Stimulated activated naive CD8-positive, alpha-beta T cell treated with anti-CD3 and anti-CD28 coated beads, Interleukin-15, Interleukin-2, amounts not matched to agents 100 ng/mL and 50 ng/mL, for 24 hours (primary cell): ENCODE measurements around the gene CASKIN1.

Source experiments
- H3K27ac Mint-ChIP-seq: one replicate; pipeline ENCODE4 v1.8.0; 2021; ENCODE audit warnings: mild to moderate bottlenecking, mixed read lengths
- H3K27me3 Mint-ChIP-seq: one replicate; pipeline ENCODE4 v1.8.0; 2021; ENCODE audit warnings: mixed read lengths
- H3K36me3 Mint-ChIP-seq: one replicate; pipeline ENCODE4 v1.8.0; 2021; ENCODE audit warnings: low read depth, mixed read lengths
- H3K4me1 Mint-ChIP-seq: one replicate; pipeline ENCODE4 v1.8.0; 2021; ENCODE audit warnings: low read depth, mixed read lengths
- H3K4me3 Mint-ChIP-seq: one replicate; pipeline ENCODE4 v1.8.0; 2021; ENCODE audit warnings: mild to moderate bottlenecking, mixed read lengths
- H3K9me3 Mint-ChIP-seq: one replicate; pipeline ENCODE4 v1.8.0; 2021; ENCODE audit warnings: mixed read lengths

The CASKIN1 gene

DNA sequence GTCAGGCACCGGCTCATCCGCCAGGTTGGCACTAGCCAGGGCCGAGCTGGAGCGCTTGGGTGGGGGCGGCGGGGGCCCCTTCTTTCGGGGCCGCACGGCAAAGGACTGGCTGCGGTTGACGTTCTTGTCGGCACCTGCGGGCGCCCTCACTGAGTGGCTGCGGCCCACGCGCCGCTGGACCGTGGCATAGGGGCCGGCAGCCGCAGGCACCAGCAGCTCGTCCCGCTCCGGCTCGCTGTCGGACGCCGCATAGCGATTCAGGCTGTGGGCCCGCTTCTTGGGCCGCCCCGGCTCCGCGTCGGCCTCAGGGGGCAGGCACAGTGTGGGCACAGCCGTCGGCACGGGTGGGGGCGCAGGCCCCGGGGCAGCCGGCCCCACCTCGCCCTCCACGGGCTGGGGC lies 15.9 kb downstream of the CASKIN1 start:
- peaks cover 6% of the 10 kb centered on the region for H3K36me3 Mint-ChIP-seq
- H3K4me3 Mint-ChIP-seq = no peak overlapping the region
- no peaks in the 10 kb centered on the region for H3K9me3 Mint-ChIP-seq
- no peaks in the 10 kb centered on the region for H3K4me1 Mint-ChIP-seq
- H3K27ac Mint-ChIP-seq = no peak overlapping the region
- H3K27me3 Mint-ChIP-seq = no peaks in the 10 kb centered on the region

DNA sequence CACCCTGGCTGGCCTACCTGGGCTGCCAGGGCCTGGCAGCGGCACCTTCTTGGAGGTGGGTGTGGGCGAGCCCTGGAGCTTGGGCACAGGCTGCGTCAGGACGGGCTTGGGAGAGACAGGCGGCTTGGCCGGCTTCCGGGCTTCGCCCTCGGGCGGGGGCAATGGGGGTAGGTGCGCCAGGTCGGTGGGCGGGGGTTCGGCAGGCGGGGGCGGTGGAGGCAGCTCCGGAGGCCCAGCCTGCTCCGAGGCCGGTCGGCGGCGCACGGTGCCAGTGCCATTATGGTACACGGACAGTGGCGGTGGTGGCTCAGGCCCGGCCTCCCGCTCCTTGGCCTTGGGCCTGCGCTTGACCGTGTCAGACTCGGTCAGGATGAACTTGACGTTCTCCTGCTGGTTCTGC lies 16.8 kb downstream of the CASKIN1 start:
- H3K9me3 Mint-ChIP-seq = no peaks in the 10 kb centered on the region
- no peaks in the 10 kb centered on the region for H3K4me1 Mint-ChIP-seq

GRCh38 chr16:2179107-2179501 lies 17.3 kb downstream of the CASKIN1 start:
- Mint-ChIP-seq H3K36me3 (peaks cover 13% of the 10 kb centered on the region), H3K4me3 (no peak overlapping the region), H3K4me1 (no peaks in the 10 kb centered on the region), H3K9me3 (no peaks in the 10 kb centered on the region), H3K27ac (no peak overlapping the region), H3K27me3 (no peaks in the 10 kb centered on the region)

More for the DNA sequence above, 16.8 kb downstream of the CASKIN1 start:
- Mint-ChIP-seq H3K4me3 (no peak overlapping the region), H3K27ac (no peak overlapping the region), H3K36me3 (peaks cover 10% of the 10 kb centered on the region), H3K27me3 (no peaks in the 10 kb centered on the region)

- Mint-ChIP-seq H3K9me3 (no peaks in the 10 kb centered on the region), H3K36me3 (peaks cover 16% of the 10 kb centered on the region), H3K4me1 (no peaks in the 10 kb centered on the region), H3K27me3 (no peaks in the 10 kb centered on the region), H3K4me3 (no peak overlapping the region), H3K27ac (no peak overlapping the region)
Measured at GRCh38 chr16:2178321-2179106, 17.9 kb downstream of the CASKIN1 start.

- H3K9me3 Mint-ChIP-seq = no peaks in the 10 kb centered on the region
- no peaks in the 10 kb centered on the region for H3K27me3 Mint-ChIP-seq
- no peak overlapping the region for H3K4me3 Mint-ChIP-seq
- H3K27ac Mint-ChIP-seq = no peak overlapping the region
- peaks cover 16% of the 10 kb centered on the region for H3K36me3 Mint-ChIP-seq
- no peaks in the 10 kb centered on the region for H3K4me1 Mint-ChIP-seq
Measured at GRCh38 chr16:2177561-2177960, 18.8 kb downstream of the CASKIN1 start.

DNA sequence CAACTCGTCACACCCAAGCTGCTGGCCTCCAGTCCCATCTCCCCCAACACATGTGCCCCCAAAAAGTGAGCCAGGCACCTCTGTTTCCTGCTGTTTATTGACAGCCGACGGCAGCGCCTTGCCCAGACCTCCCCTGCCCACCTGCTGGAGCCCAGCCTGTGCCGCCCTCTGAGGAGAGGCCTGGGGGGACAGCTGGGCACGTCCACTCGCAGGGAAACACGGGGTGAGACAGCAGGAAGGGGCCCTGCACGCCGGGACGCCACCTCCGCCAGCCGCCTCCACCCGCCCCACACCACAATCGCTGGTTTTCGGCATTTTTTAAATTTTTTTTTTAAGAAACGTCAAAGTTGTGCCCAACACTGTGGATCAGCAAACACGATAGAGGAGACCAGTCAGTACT lies 19.3 kb downstream of the CASKIN1 start:
- no peaks in the 10 kb centered on the region for H3K4me1 Mint-ChIP-seq
- H3K36me3 Mint-ChIP-seq = peaks cover 16% of the 10 kb centered on the region
- no peaks in the 10 kb centered on the region for H3K9me3 Mint-ChIP-seq
- H3K27me3 Mint-ChIP-seq = no peaks in the 10 kb centered on the region
- H3K27ac Mint-ChIP-seq = no peak overlapping the region
- no peak overlapping the region for H3K4me3 Mint-ChIP-seq

- H3K4me1 Mint-ChIP-seq = no peaks in the 10 kb centered on the region
- peaks cover 16% of the 10 kb centered on the region for H3K36me3 Mint-ChIP-seq
- no peaks in the 10 kb centered on the region for H3K9me3 Mint-ChIP-seq
- no peaks in the 10 kb centered on the region for H3K27me3 Mint-ChIP-seq
- no peak overlapping the region for H3K27ac Mint-ChIP-seq
- H3K4me3 Mint-ChIP-seq = no peak overlapping the region
Measured at GRCh38 chr16:2176047-2176446, 20.4 kb downstream of the CASKIN1 start.

- Mint-ChIP-seq H3K27ac (no peak overlapping the region), H3K27me3 (no peaks in the 10 kb centered on the region), H3K4me1 (no peaks in the 10 kb centered on the region), H3K4me3 (no peak overlapping the region), H3K9me3 (no peaks in the 10 kb centered on the region), H3K36me3 (peaks cover 16% of the 10 kb centered on the region)
Measured at GRCh38 chr16:2175454-2175853, 21.0 kb downstream of the CASKIN1 start.

GRCh38 chr16:2174396-2175131 lies 21.8 kb downstream of the CASKIN1 start:
- Mint-ChIP-seq H3K27ac (no peak overlapping the region), H3K4me1 (no peaks in the 10 kb centered on the region), H3K4me3 (no peak overlapping the region), H3K36me3 (peaks cover 16% of the 10 kb centered on the region), H3K27me3 (no peaks in the 10 kb centered on the region), H3K9me3 (no peaks in the 10 kb centered on the region)

DNA sequence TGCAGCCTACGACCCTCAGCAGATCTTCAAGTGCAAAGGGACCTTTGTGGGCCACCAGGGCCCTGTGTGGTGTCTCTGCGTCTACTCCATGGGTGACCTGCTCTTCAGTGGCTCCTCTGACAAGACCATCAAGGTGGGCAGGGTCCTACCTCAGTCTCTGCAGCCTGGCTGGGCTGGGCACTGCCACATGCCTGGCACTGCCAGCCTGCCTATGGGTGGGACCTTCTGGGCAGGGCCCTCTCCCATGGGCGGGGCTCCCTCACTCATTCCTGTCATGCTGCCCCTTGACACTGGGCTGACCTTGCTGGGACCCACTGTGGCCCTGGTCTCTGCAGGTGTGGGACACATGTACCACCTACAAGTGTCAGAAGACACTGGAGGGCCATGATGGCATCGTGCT lies 22.5 kb downstream of the CASKIN1 start:
- no peaks in the 10 kb centered on the region for H3K27me3 Mint-ChIP-seq
- peaks cover 16% of the 10 kb centered on the region for H3K36me3 Mint-ChIP-seq
- H3K27ac Mint-ChIP-seq = no peak overlapping the region
- no peak overlapping the region for H3K4me3 Mint-ChIP-seq
- no peaks in the 10 kb centered on the region for H3K4me1 Mint-ChIP-seq
- no peaks in the 10 kb centered on the region for H3K9me3 Mint-ChIP-seq

DNA sequence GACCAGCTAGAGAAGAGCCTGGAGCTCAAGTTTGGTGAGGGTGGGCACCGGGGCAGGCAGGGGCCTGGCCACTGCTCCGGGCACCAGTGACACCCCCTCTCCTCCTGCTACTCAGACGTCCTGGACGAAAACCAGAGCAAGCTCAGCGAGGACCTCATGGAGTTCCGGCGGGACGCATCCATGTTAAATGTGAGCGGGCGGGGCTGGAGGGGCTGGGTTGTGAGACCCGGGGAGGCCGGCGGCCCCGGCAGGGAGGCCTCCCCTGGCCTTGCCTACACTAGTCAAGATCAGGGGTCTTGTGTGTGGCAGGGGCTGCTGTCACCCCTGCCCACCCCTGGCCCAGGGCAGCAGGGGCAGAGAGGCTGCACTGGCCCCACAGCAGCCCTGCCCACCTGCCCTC lies 23.0 kb downstream of the CASKIN1 start:
- H3K4me1 Mint-ChIP-seq = no peaks in the 10 kb centered on the region
- H3K9me3 Mint-ChIP-seq = no peaks in the 10 kb centered on the region
- no peak overlapping the region for H3K27ac Mint-ChIP-seq
- H3K4me3 Mint-ChIP-seq = no peak overlapping the region
- no peaks in the 10 kb centered on the region for H3K27me3 Mint-ChIP-seq
- peaks cover 16% of the 10 kb centered on the region for H3K36me3 Mint-ChIP-seq

DNA sequence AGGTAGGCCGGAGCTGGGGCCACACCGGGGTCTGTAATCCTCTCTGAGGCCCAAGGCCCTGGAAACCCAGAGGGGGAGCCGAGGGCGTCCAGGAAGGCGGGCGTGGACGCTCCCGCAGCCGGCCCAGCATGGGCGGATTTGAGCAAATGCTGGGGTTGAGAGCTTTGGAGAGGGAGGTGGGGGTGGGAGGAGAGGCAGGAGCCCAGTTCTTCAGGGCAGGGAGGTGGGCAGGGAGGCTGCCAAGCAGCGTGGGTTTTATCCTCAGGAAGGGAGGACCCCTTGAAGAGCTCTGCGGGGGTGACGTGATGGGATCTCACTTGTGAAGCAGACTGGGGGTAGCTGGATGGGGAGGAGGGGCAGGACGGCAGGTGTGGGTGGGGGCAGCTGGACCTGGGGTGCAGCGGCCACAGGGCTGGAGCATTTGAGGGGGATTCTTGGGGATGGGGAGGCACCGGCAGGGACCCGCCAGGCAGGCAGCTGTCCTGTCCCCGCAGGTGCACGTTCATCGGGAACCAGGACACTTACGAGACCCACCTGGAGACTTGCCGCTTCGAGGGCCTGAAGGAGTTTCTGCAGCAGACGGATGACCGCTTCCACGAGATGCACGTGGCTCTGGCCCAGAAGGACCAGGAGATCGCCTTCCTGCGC lies 23.6 kb downstream of the CASKIN1 start:
- no peaks in the 10 kb centered on the region for H3K27me3 Mint-ChIP-seq
- peaks cover 16% of the 10 kb centered on the region for H3K36me3 Mint-ChIP-seq
- H3K9me3 Mint-ChIP-seq = no peaks in the 10 kb centered on the region
- H3K27ac Mint-ChIP-seq = no peak overlapping the region
- H3K4me3 Mint-ChIP-seq = no peak overlapping the region
- no peaks in the 10 kb centered on the region for H3K4me1 Mint-ChIP-seq

GRCh38 chr16:2171601-2172178 lies 24.7 kb downstream of the CASKIN1 start:
- Mint-ChIP-seq H3K9me3 (no peaks in the 10 kb centered on the region), H3K4me3 (no peak overlapping the region), H3K27ac (no peak overlapping the region), H3K27me3 (no peaks in the 10 kb centered on the region), H3K4me1 (no peaks in the 10 kb centered on the region), H3K36me3 (peaks cover 16% of the 10 kb centered on the region)

- H3K27me3 Mint-ChIP-seq = no peaks in the 10 kb centered on the region
- no peaks in the 10 kb centered on the region for H3K4me1 Mint-ChIP-seq
- H3K36me3 Mint-ChIP-seq = peaks cover 16% of the 10 kb centered on the region
- no peak overlapping the region for H3K27ac Mint-ChIP-seq
- no peak overlapping the region for H3K4me3 Mint-ChIP-seq
- H3K9me3 Mint-ChIP-seq = no peaks in the 10 kb centered on the region
Measured at GRCh38 chr16:2170587-2171435, 25.6 kb downstream of the CASKIN1 start.
